Neutrophil (primary cell): ENCODE data around the gene TAS2R39.
"Not testable (repeated sequence)": the region's sequence is repeated elsewhere in the genome, so short reads cannot be mapped to it uniquely, and the experiment has no call there.

ENCODE experiments used
- H3K27ac ChIP-seq: fragments of 200-600 bp; sonication (generic); 2 replicates; pipeline ENCODE4 v1.5.1; 2016; ENCODE audit warnings: mild to moderate bottlenecking, moderate library complexity
- H3K27me3 ChIP-seq: fragments of 200-600 bp; sonication (generic); 2 replicates; pipeline ENCODE4 v1.6.0; 2016; ENCODE audit warnings: mild to moderate bottlenecking
- H3K36me3 ChIP-seq: fragments of 200-600 bp; sonication (generic); 2 replicates; pipeline ENCODE4 v1.5.1; 2017
- H3K4me1 ChIP-seq, 2 experiments: fragments of 200-600 bp in 1 of 2; sonication (generic) in 1 of 2; 1 replicate in 1 of 2; 2 replicates in 1 of 2; pipeline versions ENCODE4 v1.5.1 to v1.6.1; 2013 to 2016; ENCODE audit warnings: low read depth in 1 of 2, low read length in 1 of 2, mild to moderate bottlenecking in 1 of 2, moderate library complexity in 1 of 2; ENCODE audit not compliant: control insufficient read depth in 1 of 2, insufficient read depth in 1 of 2
- H3K4me3 ChIP-seq, 2 experiments: fragments of 200-600 bp in 1 of 2; sonication (generic) in 1 of 2; 1 replicate in 1 of 2; 2 replicates in 1 of 2; pipeline ENCODE4 v1.5.1; 2013 to 2016; ENCODE audit warnings: low read depth in 1 of 2, low read length in 1 of 2, mild to moderate bottlenecking in 1 of 2, moderate library complexity in 1 of 2
- H3K9me3 ChIP-seq: fragments of 200-600 bp; sonication (generic); 2 replicates; pipeline ENCODE4 v1.5.1; 2016
- CTCF ChIP-seq: fragments of 200-600 bp; sonication (generic); IDR thresholded peaks from 2 replicates; pipeline ENCODE4 v1.5.1; 2016; ENCODE audit warnings: antibody characterized with exemption

Gene TAS2R39

GRCh38 chr7:143183024-143183423 lies at the start of gene TAS2R39:
Gene TAS2R39, plus strand, starts transcription at chr7:143183419. Its CDS starts 0 bp downstream, at chr7:143183419.
- no peaks in the 10 kb centered on the region for H3K36me3 ChIP-seq
- H3K4me3 ChIP-seq: no peak within 1 kb of the TSS
- TF ChIP-seq CTCF: no peak
- no peaks in the 10 kb centered on the region for H3K4me1 ChIP-seq
- H3K9me3 ChIP-seq: peaks cover 2% of the 10 kb centered on the region
- no peaks in the 10 kb centered on the region for H3K27me3 ChIP-seq
- no peak within 1 kb of the TSS for H3K27ac ChIP-seq

GRCh38 chr7:143147070-143147469 lies 36.1 kb upstream of the TAS2R39 start:
- H3K4me1 ChIP-seq: no peaks in the 10 kb centered on the region
- H3K4me3 ChIP-seq: no peak overlapping the region
- no peak overlapping the region for H3K27ac ChIP-seq
- no peak for TF ChIP-seq CTCF
- no peaks in the 10 kb centered on the region for H3K9me3 ChIP-seq
- no peaks in the 10 kb centered on the region for H3K36me3 ChIP-seq
- no peaks in the 10 kb centered on the region for H3K27me3 ChIP-seq

GRCh38 chr7:143148050-143148449 lies 35.2 kb upstream of the TAS2R39 start:
- no peaks in the 10 kb centered on the region for H3K4me1 ChIP-seq
- H3K9me3 ChIP-seq: no peaks in the 10 kb centered on the region
- no peak overlapping the region for H3K27ac ChIP-seq
- no peak for TF ChIP-seq CTCF
- H3K4me3 ChIP-seq: no peak overlapping the region
- H3K36me3 ChIP-seq: no peaks in the 10 kb centered on the region
- no peaks in the 10 kb centered on the region for H3K27me3 ChIP-seq

- TF ChIP-seq CTCF: no peak
- no peak overlapping the region for H3K27ac ChIP-seq
- no peaks in the 10 kb centered on the region for H3K27me3 ChIP-seq
- H3K36me3 ChIP-seq: no peaks in the 10 kb centered on the region
- no peaks in the 10 kb centered on the region for H3K4me1 ChIP-seq
- H3K4me3 ChIP-seq: no peak overlapping the region
- no peaks in the 10 kb centered on the region for H3K9me3 ChIP-seq
These were observed 34.6 kb upstream of the TAS2R39 start for GRCh38 chr7:143148651-143149050.

GRCh38 chr7:143150696-143151095 lies 32.5 kb upstream of the TAS2R39 start:
- not testable (repeated sequence) for H3K4me3 ChIP-seq, H3K27me3 ChIP-seq, H3K9me3 ChIP-seq, H3K4me1 ChIP-seq, H3K36me3 ChIP-seq, H3K27ac ChIP-seq

- H3K36me3 ChIP-seq, H3K27me3 ChIP-seq, H3K4me3 ChIP-seq, H3K27ac ChIP-seq, H3K9me3 ChIP-seq, H3K4me1 ChIP-seq: not testable (repeated sequence)
These were observed 24.6 kb upstream of the TAS2R39 start for GRCh38 chr7:143158617-143159016.

- H3K4me1 ChIP-seq: no peaks in the 10 kb centered on the region
- H3K27me3 ChIP-seq: no peaks in the 10 kb centered on the region
- H3K4me3 ChIP-seq: no peak overlapping the region
- no peak overlapping the region for H3K27ac ChIP-seq
- no peaks in the 10 kb centered on the region for H3K9me3 ChIP-seq
- no peaks in the 10 kb centered on the region for H3K36me3 ChIP-seq
- TF ChIP-seq CTCF: no peak
These were observed 11.5 kb upstream of the TAS2R39 start for GRCh38 chr7:143171697-143172096.
